ENCODE results near the gene CLMN. TPM values are rescaled to one million over a fixed set of nuclear protein-coding genes. Genes with fewer than 3 reads are reported as not detected.

Gene CLMN
- total RNA-seq, 5 donors from 2014 or later (not counting 1 experiment from before 2014, with no cell fraction given): 0.68 to 2.2 (median 0.99) TPM

GRCh38 chr14:95292660-95293425 lies 26.9 kb downstream of the CLMN start:
- DNase-seq: no peak
- H3K27ac ChIP-seq (ENCODE audit: low read length): no peak overlapping the region
- H3K36me3 ChIP-seq (ENCODE audit: control insufficient read depth in 2 of 2, extremely low read depth in 1 of 2, insufficient read depth in 1 of 2, low read length in 1 of 2): no peaks in the 10 kb centered on the region
- CTCF ChIA-PET: no interaction called here
- H3K4me3 ChIP-seq (ENCODE audit: control insufficient read depth in 1 of 2, extremely low read depth in 1 of 2, low read length in 1 of 2): no peak overlapping the region
- peaks cover 8 to 13% (median 11%) of the 10 kb centered on the region in 3 donors for H3K9me3 Mint-ChIP-seq
- H3K27me3 Mint-ChIP-seq: peaks cover 35% of the 10 kb centered on the region in 2 donors
- H3K4me3 Mint-ChIP-seq: no peak overlapping the region
- H3K27me3 ChIP-seq (replicated peaks in 1 of 2; ENCODE audit: control insufficient read depth in 2 of 2, extremely low read depth in 1 of 2, insufficient read depth in 2 of 2, low read length in 1 of 2): peaks cover 0 to 54% of the 10 kb centered on the region in 2 experiments
- H3K9me3 ChIP-seq: no peaks in the 10 kb centered on the region
- H3K27ac Mint-ChIP-seq: no peak overlapping the region
- POLR2A ChIA-PET: no interaction called here
- no peaks in the 10 kb centered on the region for H3K36me3 Mint-ChIP-seq
- H3K4me1 Mint-ChIP-seq: peaks cover 0 to 3% (median 0%) of the 10 kb centered on the region in 3 donors
- ATAC-seq (replicated peaks in 1 of 4): no peak
- no peaks in the 10 kb centered on the region for H3K4me1 ChIP-seq (ENCODE audit: control insufficient read depth in 1 of 2, extremely low read depth in 1 of 2, insufficient read depth in 2 of 2, low read length in 2 of 2)
- WGBS (ENCODE audit: insufficient coverage): no CpG with 5 or more reads among the region's 8 CpGs

- Histone ChIP-seq H3K36me3 (ENCODE audit: control insufficient read depth in 2 of 2, extremely low read depth in 1 of 2, insufficient read depth in 1 of 2, low read length in 1 of 2) (no peaks in the 10 kb centered on the region), H3K4me1 (ENCODE audit: control insufficient read depth in 1 of 2, extremely low read depth in 1 of 2, insufficient read depth in 2 of 2, low read length in 2 of 2) (no peaks in the 10 kb centered on the region), H3K4me3 (ENCODE audit: control insufficient read depth in 1 of 2, extremely low read depth in 1 of 2, low read length in 1 of 2) (no peak overlapping the region), H3K27me3 (replicated peaks in 1 of 2; ENCODE audit: control insufficient read depth in 2 of 2, extremely low read depth in 1 of 2, insufficient read depth in 2 of 2, low read length in 1 of 2) (peaks cover 0 to 59% of the 10 kb centered on the region in 2 experiments), H3K9me3 (no peaks in the 10 kb centered on the region), H3K27ac (ENCODE audit: low read length) (no peak overlapping the region)
- POLR2A ChIA-PET: no interaction called here
- Mint-ChIP-seq H3K27me3 (peaks cover 35 to 37% of the 10 kb centered on the region in 2 donors), H3K9me3 (peaks cover 8 to 13% (median 11%) of the 10 kb centered on the region in 3 donors), H3K27ac (no peak overlapping the region), H3K4me1 (peaks cover 0 to 3% (median 0%) of the 10 kb centered on the region in 3 donors), H3K4me3 (no peak overlapping the region), H3K36me3 (no peaks in the 10 kb centered on the region)
- WGBS (ENCODE audit: insufficient coverage): 14% methylated on average over 2 of the region's 6 CpGs
- DNase-seq: peak in 2 of 35 experiments; percentile 12 to 18
- CTCF ChIA-PET: no interaction called here
- no peak for ATAC-seq (replicated peaks in 1 of 4)
Measured at GRCh38 chr14:95291859-95292542, 27.7 kb downstream of the CLMN start.

GRCh38 chr14:95290871-95291431 lies 28.8 kb downstream of the CLMN start:
- Mint-ChIP-seq H3K9me3 (peaks cover 3 to 7% (median 7%) of the 10 kb centered on the region in 3 donors), H3K27me3 (peaks cover 29 to 37% of the 10 kb centered on the region in 2 donors), H3K36me3 (no peaks in the 10 kb centered on the region), H3K4me1 (peaks cover 0 to 3% (median 0%) of the 10 kb centered on the region in 3 donors), H3K4me3 (no peak overlapping the region), H3K27ac (no peak overlapping the region)
- H3K27me3 ChIP-seq (replicated peaks in 1 of 2; ENCODE audit: control insufficient read depth in 2 of 2, extremely low read depth in 1 of 2, insufficient read depth in 2 of 2, low read length in 1 of 2): peaks cover 0 to 63% of the 10 kb centered on the region in 2 experiments
- 35% methylated on average over 17 of the region's 17 CpGs for WGBS (ENCODE audit: insufficient coverage)
- no peak overlapping the region for H3K4me3 ChIP-seq (ENCODE audit: control insufficient read depth in 1 of 2, extremely low read depth in 1 of 2, low read length in 1 of 2)
- POLR2A ChIA-PET: no interaction called here
- ATAC-seq (replicated peaks in 1 of 4): no peak
- no peak for DNase-seq
- no peak overlapping the region for H3K27ac ChIP-seq (ENCODE audit: low read length)
- CTCF ChIA-PET: no interaction called here
- H3K36me3 ChIP-seq (ENCODE audit: control insufficient read depth in 2 of 2, extremely low read depth in 1 of 2, insufficient read depth in 1 of 2, low read length in 1 of 2): no peaks in the 10 kb centered on the region
- no peaks in the 10 kb centered on the region for H3K9me3 ChIP-seq
- H3K4me1 ChIP-seq (ENCODE audit: control insufficient read depth in 1 of 2, extremely low read depth in 1 of 2, insufficient read depth in 2 of 2, low read length in 2 of 2): no peaks in the 10 kb centered on the region

- ChIA-PET POLR2A (no interaction called here), CTCF (no interaction called here)
- Mint-ChIP-seq H3K4me1 (peaks cover 0 to 3% (median 0%) of the 10 kb centered on the region in 3 donors), H3K36me3 (no peaks in the 10 kb centered on the region), H3K27me3 (peaks cover 22 to 33% of the 10 kb centered on the region in 2 donors), H3K9me3 (peaks cover 0 to 3% (median 0%) of the 10 kb centered on the region in 3 donors), H3K4me3 (no peak overlapping the region), H3K27ac (no peak overlapping the region)
- H3K27ac ChIP-seq (ENCODE audit: low read length): no peak overlapping the region
- no peaks in the 10 kb centered on the region for H3K9me3 ChIP-seq
- no peaks in the 10 kb centered on the region for H3K4me1 ChIP-seq (ENCODE audit: control insufficient read depth in 1 of 2, extremely low read depth in 1 of 2, insufficient read depth in 2 of 2, low read length in 2 of 2)
- ATAC-seq (replicated peaks in 1 of 4) (no peak), DNase-seq (no peak)
- no peak overlapping the region for H3K4me3 ChIP-seq (ENCODE audit: control insufficient read depth in 1 of 2, extremely low read depth in 1 of 2, low read length in 1 of 2)
- H3K36me3 ChIP-seq (ENCODE audit: control insufficient read depth in 2 of 2, extremely low read depth in 1 of 2, insufficient read depth in 1 of 2, low read length in 1 of 2): no peaks in the 10 kb centered on the region
- H3K27me3 ChIP-seq (replicated peaks in 1 of 2; ENCODE audit: control insufficient read depth in 2 of 2, extremely low read depth in 1 of 2, insufficient read depth in 2 of 2, low read length in 1 of 2): peaks cover 0 to 57% of the 10 kb centered on the region in 2 experiments
- WGBS (ENCODE audit: insufficient coverage): 86% methylated on average over 4 of the region's 5 CpGs
Measured at GRCh38 chr14:95290021-95290420, 29.7 kb downstream of the CLMN start.

- no peak overlapping the region for H3K4me3 ChIP-seq (ENCODE audit: control insufficient read depth in 1 of 2, extremely low read depth in 1 of 2, low read length in 1 of 2)
- no peaks in the 10 kb centered on the region for H3K4me1 ChIP-seq (ENCODE audit: control insufficient read depth in 1 of 2, extremely low read depth in 1 of 2, insufficient read depth in 2 of 2, low read length in 2 of 2)
- ChIA-PET CTCF (no interaction called here), POLR2A (no interaction called here)
- Mint-ChIP-seq H3K4me3 (no peak overlapping the region), H3K36me3 (no peaks in the 10 kb centered on the region), H3K27me3 (peaks cover 16 to 28% of the 10 kb centered on the region in 2 donors), H3K4me1 (peaks cover 0 to 3% (median 0%) of the 10 kb centered on the region in 3 donors), H3K27ac (no peak overlapping the region), H3K9me3 (peaks cover 0 to 3% (median 0%) of the 10 kb centered on the region in 3 donors)
- H3K27ac ChIP-seq (ENCODE audit: low read length): no peak overlapping the region
- H3K9me3 ChIP-seq: no peaks in the 10 kb centered on the region
- H3K36me3 ChIP-seq (ENCODE audit: control insufficient read depth in 2 of 2, extremely low read depth in 1 of 2, insufficient read depth in 1 of 2, low read length in 1 of 2): no peaks in the 10 kb centered on the region
- ATAC-seq (replicated peaks in 1 of 4) (no peak), DNase-seq (no peak)
- peaks cover 0 to 51% of the 10 kb centered on the region in 2 experiments for H3K27me3 ChIP-seq (replicated peaks in 1 of 2; ENCODE audit: control insufficient read depth in 2 of 2, extremely low read depth in 1 of 2, insufficient read depth in 2 of 2, low read length in 1 of 2)
- WGBS (ENCODE audit: insufficient coverage): 92% methylated on average over 1 of the region's 6 CpGs
Measured at GRCh38 chr14:95289323-95290010, 30.2 kb downstream of the CLMN start.

- H3K36me3 Mint-ChIP-seq: no peaks in the 10 kb centered on the region
- CTCF ChIA-PET: no interaction called here
- H3K9me3 Mint-ChIP-seq: peaks cover 0 to 3% (median 0%) of the 10 kb centered on the region in 3 donors
- H3K27ac ChIP-seq (ENCODE audit: low read length): no peak overlapping the region
- H3K4me3 Mint-ChIP-seq: no peak overlapping the region
- ATAC-seq (replicated peaks in 1 of 4) (no peak), DNase-seq (no peak)
- H3K9me3 ChIP-seq: no peaks in the 10 kb centered on the region
- POLR2A ChIA-PET: no interaction called here
- H3K4me1 ChIP-seq (ENCODE audit: control insufficient read depth in 1 of 2, extremely low read depth in 1 of 2, insufficient read depth in 2 of 2, low read length in 2 of 2): no peaks in the 10 kb centered on the region
- H3K4me3 ChIP-seq (ENCODE audit: control insufficient read depth in 1 of 2, extremely low read depth in 1 of 2, low read length in 1 of 2): no peak overlapping the region
- WGBS (ENCODE audit: insufficient coverage): 75% methylated on average over 2 of the region's 5 CpGs
- peaks cover 0 to 3% (median 0%) of the 10 kb centered on the region in 3 donors for H3K4me1 Mint-ChIP-seq
- no peak overlapping the region for H3K27ac Mint-ChIP-seq
- H3K36me3 ChIP-seq (ENCODE audit: control insufficient read depth in 2 of 2, extremely low read depth in 1 of 2, insufficient read depth in 1 of 2, low read length in 1 of 2): no peaks in the 10 kb centered on the region
- H3K27me3 ChIP-seq (replicated peaks in 1 of 2; ENCODE audit: control insufficient read depth in 2 of 2, extremely low read depth in 1 of 2, insufficient read depth in 2 of 2, low read length in 1 of 2): peaks cover 0 to 46% of the 10 kb centered on the region in 2 experiments
- peaks cover 13 to 23% of the 10 kb centered on the region in 2 donors for H3K27me3 Mint-ChIP-seq
Measured at GRCh38 chr14:95288672-95289322, 30.9 kb downstream of the CLMN start.

Measured in T-cell (primary cell).